Measurements from ENCODE around the gene FMNL2.

The FMNL2 gene

GRCh38 chr2:152534460-152535135, 199.6 kb downstream of the FMNL2 start:
- Histone ChIP-seq H3K27ac (ENCODE audit: low read depth, low read length) (no peak overlapping the region), H3K9ac (ENCODE audit: low read depth, low read length) (no peak overlapping the region), H3K27me3 (ENCODE audit: control insufficient read depth, insufficient read depth, low read length) (no peaks in the 10 kb centered on the region), H3K9me3 (ENCODE audit: control insufficient read depth, insufficient read depth, low read length) (no peaks in the 10 kb centered on the region), H3K36me3 (ENCODE audit: control insufficient read depth, insufficient read depth, low read length) (no peaks in the 10 kb centered on the region), H3K4me1 (ENCODE audit: control insufficient read depth, insufficient read depth, low read length) (peaks cover 16% of the 10 kb centered on the region), H3K4me3 (ENCODE audit: low read depth, low read length) (no peak overlapping the region)

GRCh38 chr2:152537081-152537651, 202.2 kb downstream of the FMNL2 start:
- Histone ChIP-seq H3K9ac (ENCODE audit: low read depth, low read length) (no peak overlapping the region), H3K27ac (ENCODE audit: low read depth, low read length) (no peak overlapping the region), H3K9me3 (ENCODE audit: control insufficient read depth, insufficient read depth, low read length) (no peaks in the 10 kb centered on the region), H3K4me3 (ENCODE audit: low read depth, low read length) (no peak overlapping the region), H3K4me1 (ENCODE audit: control insufficient read depth, insufficient read depth, low read length) (peaks cover 5% of the 10 kb centered on the region; the same call in 1 of the 2 replicates), H3K27me3 (ENCODE audit: control insufficient read depth, insufficient read depth, low read length) (no peaks in the 10 kb centered on the region), H3K36me3 (ENCODE audit: control insufficient read depth, insufficient read depth, low read length) (no peaks in the 10 kb centered on the region)

GRCh38 chr2:152539424-152539823, 204.4 kb downstream of the FMNL2 start:
- peaks cover 16% of the 10 kb centered on the region for H3K4me1 ChIP-seq (ENCODE audit: control insufficient read depth, insufficient read depth, low read length)
- H3K9me3 ChIP-seq (ENCODE audit: control insufficient read depth, insufficient read depth, low read length) = no peaks in the 10 kb centered on the region
- H3K27ac ChIP-seq (ENCODE audit: low read depth, low read length) = no peak overlapping the region
- no peaks in the 10 kb centered on the region for H3K27me3 ChIP-seq (ENCODE audit: control insufficient read depth, insufficient read depth, low read length)
- H3K9ac ChIP-seq (ENCODE audit: low read depth, low read length) = no peak overlapping the region
- H3K36me3 ChIP-seq (ENCODE audit: control insufficient read depth, insufficient read depth, low read length) = no peaks in the 10 kb centered on the region
- H3K4me3 ChIP-seq (ENCODE audit: low read depth, low read length) = no peak overlapping the region

- H3K27ac ChIP-seq (ENCODE audit: low read depth, low read length) = no peak overlapping the region
- H3K9ac ChIP-seq (ENCODE audit: low read depth, low read length) = no peak overlapping the region
- H3K9me3 ChIP-seq (ENCODE audit: control insufficient read depth, insufficient read depth, low read length) = no peaks in the 10 kb centered on the region
- H3K36me3 ChIP-seq (ENCODE audit: control insufficient read depth, insufficient read depth, low read length) = no peaks in the 10 kb centered on the region; the same call in 1 of the 2 replicates
- no peaks in the 10 kb centered on the region for H3K27me3 ChIP-seq (ENCODE audit: control insufficient read depth, insufficient read depth, low read length)
- peaks cover 16% of the 10 kb centered on the region for H3K4me1 ChIP-seq (ENCODE audit: control insufficient read depth, insufficient read depth, low read length)
- no peak overlapping the region for H3K4me3 ChIP-seq (ENCODE audit: low read depth, low read length)
Observed at GRCh38 chr2:152541712-152542111, 206.7 kb downstream of the FMNL2 start.

GRCh38 chr2:152542337-152542994, 207.5 kb downstream of the FMNL2 start:
- Histone ChIP-seq H3K4me1 (ENCODE audit: control insufficient read depth, insufficient read depth, low read length) (peaks cover 11% of the 10 kb centered on the region), H3K27ac (ENCODE audit: low read depth, low read length) (peak overlapping the region; percentile 64), H3K9me3 (ENCODE audit: control insufficient read depth, insufficient read depth, low read length) (no peaks in the 10 kb centered on the region), H3K9ac (ENCODE audit: low read depth, low read length) (no peak overlapping the region), H3K36me3 (ENCODE audit: control insufficient read depth, insufficient read depth, low read length) (peaks cover 3% of the 10 kb centered on the region; the same call in 1 of the 2 replicates), H3K4me3 (ENCODE audit: low read depth, low read length) (no peak overlapping the region), H3K27me3 (ENCODE audit: control insufficient read depth, insufficient read depth, low read length) (no peaks in the 10 kb centered on the region)

- H3K9ac ChIP-seq (ENCODE audit: low read depth, low read length) = no peak overlapping the region
- peaks cover 11% of the 10 kb centered on the region for H3K4me1 ChIP-seq (ENCODE audit: control insufficient read depth, insufficient read depth, low read length)
- H3K4me3 ChIP-seq (ENCODE audit: low read depth, low read length) = no peak overlapping the region
- no peaks in the 10 kb centered on the region for H3K9me3 ChIP-seq (ENCODE audit: control insufficient read depth, insufficient read depth, low read length)
- H3K27me3 ChIP-seq (ENCODE audit: control insufficient read depth, insufficient read depth, low read length) = no peaks in the 10 kb centered on the region
- H3K36me3 ChIP-seq (ENCODE audit: control insufficient read depth, insufficient read depth, low read length) = peaks cover 4% of the 10 kb centered on the region; the same call in 1 of the 2 replicates
- H3K27ac ChIP-seq (ENCODE audit: low read depth, low read length) = peak overlapping the region; percentile 64
Observed at GRCh38 chr2:152542995-152543481, 208.1 kb downstream of the FMNL2 start.

GRCh38 chr2:152543717-152544116, 208.7 kb downstream of the FMNL2 start:
- Histone ChIP-seq H3K4me3 (ENCODE audit: low read depth, low read length) (no peak overlapping the region), H3K27me3 (ENCODE audit: control insufficient read depth, insufficient read depth, low read length) (no peaks in the 10 kb centered on the region), H3K4me1 (ENCODE audit: control insufficient read depth, insufficient read depth, low read length) (peaks cover 11% of the 10 kb centered on the region), H3K9me3 (ENCODE audit: control insufficient read depth, insufficient read depth, low read length) (no peaks in the 10 kb centered on the region), H3K9ac (ENCODE audit: low read depth, low read length) (no peak overlapping the region), H3K27ac (ENCODE audit: low read depth, low read length) (no peak overlapping the region), H3K36me3 (ENCODE audit: control insufficient read depth, insufficient read depth, low read length) (peaks cover 4% of the 10 kb centered on the region; the same call in 1 of the 2 replicates)

- Histone ChIP-seq H3K27ac (ENCODE audit: low read depth, low read length) (no peak overlapping the region), H3K4me3 (ENCODE audit: low read depth, low read length) (no peak overlapping the region), H3K9me3 (ENCODE audit: control insufficient read depth, insufficient read depth, low read length) (no peaks in the 10 kb centered on the region), H3K27me3 (ENCODE audit: control insufficient read depth, insufficient read depth, low read length) (no peaks in the 10 kb centered on the region), H3K4me1 (ENCODE audit: control insufficient read depth, insufficient read depth, low read length) (peaks cover 11% of the 10 kb centered on the region), H3K36me3 (ENCODE audit: control insufficient read depth, insufficient read depth, low read length) (peaks cover 7% of the 10 kb centered on the region; the same call in 1 of the 2 replicates), H3K9ac (ENCODE audit: low read depth, low read length) (no peak overlapping the region)
Observed at GRCh38 chr2:152544638-152545037, 209.7 kb downstream of the FMNL2 start.

- H3K27ac ChIP-seq (ENCODE audit: low read depth, low read length) = no peak overlapping the region
- no peak overlapping the region for H3K4me3 ChIP-seq (ENCODE audit: low read depth, low read length)
- H3K9me3 ChIP-seq (ENCODE audit: control insufficient read depth, insufficient read depth, low read length) = no peaks in the 10 kb centered on the region
- no peaks in the 10 kb centered on the region for H3K27me3 ChIP-seq (ENCODE audit: control insufficient read depth, insufficient read depth, low read length)
- H3K9ac ChIP-seq (ENCODE audit: low read depth, low read length) = no peak overlapping the region
- H3K4me1 ChIP-seq (ENCODE audit: control insufficient read depth, insufficient read depth, low read length) = peaks cover 11% of the 10 kb centered on the region
- H3K36me3 ChIP-seq (ENCODE audit: control insufficient read depth, insufficient read depth, low read length) = peaks cover 7% of the 10 kb centered on the region; the same call in 1 of the 2 replicates
Observed at GRCh38 chr2:152546230-152546837, 211.4 kb downstream of the FMNL2 start.

GRCh38 chr2:152548111-152548875, 213.3 kb downstream of the FMNL2 start:
- peaks cover 7% of the 10 kb centered on the region; the same call in 1 of the 2 replicates for H3K36me3 ChIP-seq (ENCODE audit: control insufficient read depth, insufficient read depth, low read length)
- peaks cover 2% of the 10 kb centered on the region; the same call in 1 of the 2 replicates for H3K4me1 ChIP-seq (ENCODE audit: control insufficient read depth, insufficient read depth, low read length)
- no peak overlapping the region for H3K27ac ChIP-seq (ENCODE audit: low read depth, low read length)
- no peaks in the 10 kb centered on the region for H3K27me3 ChIP-seq (ENCODE audit: control insufficient read depth, insufficient read depth, low read length)
- no peak overlapping the region for H3K4me3 ChIP-seq (ENCODE audit: low read depth, low read length)
- no peaks in the 10 kb centered on the region for H3K9me3 ChIP-seq (ENCODE audit: control insufficient read depth, insufficient read depth, low read length)
- no peak overlapping the region for H3K9ac ChIP-seq (ENCODE audit: low read depth, low read length)
